HG03342 (cell line): Measurements from ENCODE around the gene PSORS1C2.

Experiments used
- ATAC-seq: cut with Tn5 transposase; IDR thresholded peaks from one replicate; pipeline ENCODE4 v1.9.1; 2021; ENCODE audit warnings: mild to moderate bottlenecking, moderate library complexity; ENCODE audit not compliant: unreplicated experiment

The PSORS1C2 gene

DNA sequence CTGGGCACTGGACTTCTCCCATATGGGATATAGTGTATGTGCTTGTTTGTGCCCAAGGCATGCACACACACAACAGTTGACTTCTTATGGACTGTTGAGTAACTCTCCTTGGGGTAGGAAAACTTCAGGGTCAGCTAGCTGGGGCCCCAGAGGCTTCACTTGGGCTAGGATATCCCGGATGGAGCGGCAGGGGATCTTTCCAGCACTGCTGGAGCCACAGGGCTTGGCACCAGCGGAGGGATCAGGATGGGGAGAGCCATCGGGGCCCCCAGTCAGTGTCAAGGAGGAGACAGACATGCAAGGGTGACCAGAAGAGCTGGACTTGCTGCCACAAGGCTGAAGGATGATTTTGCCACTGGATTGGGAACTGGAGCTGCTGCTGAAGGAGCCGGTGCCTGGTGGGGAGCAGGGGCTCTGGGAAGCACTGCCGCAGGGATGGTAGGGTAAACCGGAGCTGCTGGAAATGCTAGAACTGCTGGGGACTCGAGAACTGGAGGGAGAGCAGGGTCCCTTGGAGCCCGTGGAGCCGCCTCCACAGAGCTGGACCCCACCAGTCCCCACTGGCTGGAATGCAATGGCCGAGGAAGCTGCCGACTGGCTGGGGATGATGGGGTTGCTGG, 22.8 kb downstream of the PSORS1C2 start:
- ATAC-seq = no peak

DNA sequence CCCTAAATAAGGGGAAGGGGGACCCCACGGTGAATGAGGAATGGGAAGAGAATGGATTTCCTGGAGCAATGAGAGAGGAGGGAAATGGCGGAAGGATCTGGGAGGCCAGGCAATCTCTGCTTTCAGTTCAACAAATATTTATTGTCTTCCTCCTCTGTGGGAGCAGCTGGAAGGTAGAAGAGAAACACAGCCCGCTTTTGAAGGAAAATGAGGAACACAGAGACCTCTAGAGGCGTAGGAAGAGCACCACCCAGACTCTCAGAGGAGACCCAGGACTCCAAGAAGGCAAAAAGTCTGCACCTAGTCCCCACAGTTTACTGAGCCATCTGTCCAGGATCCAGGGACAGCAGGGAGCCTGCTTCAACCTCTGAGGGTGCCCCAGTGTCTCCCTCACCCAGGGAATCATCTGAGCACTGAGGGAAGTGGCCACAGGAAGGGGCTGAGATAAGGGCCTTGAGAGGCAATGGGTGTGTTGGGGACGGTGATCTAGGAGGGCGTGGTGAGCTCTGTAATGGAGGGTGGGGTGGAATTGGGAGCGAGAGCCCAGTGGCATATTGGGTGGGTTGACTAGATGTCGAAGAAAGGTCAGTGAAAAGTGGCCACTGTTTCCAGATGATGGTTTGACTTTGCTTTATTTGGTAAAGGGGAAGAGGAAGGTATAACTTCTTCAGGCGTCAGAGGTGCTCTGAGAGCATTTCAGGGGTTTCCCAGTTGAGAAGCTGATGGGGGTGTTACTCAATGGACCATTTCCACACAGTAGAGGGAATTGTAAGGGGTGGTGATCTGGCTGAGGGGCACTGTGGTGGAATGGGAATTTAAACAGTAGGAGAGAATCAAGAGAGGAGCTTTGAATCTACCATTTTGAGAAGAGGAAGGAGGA, 23.7 kb downstream of the PSORS1C2 start:
- no peak for ATAC-seq

DNA sequence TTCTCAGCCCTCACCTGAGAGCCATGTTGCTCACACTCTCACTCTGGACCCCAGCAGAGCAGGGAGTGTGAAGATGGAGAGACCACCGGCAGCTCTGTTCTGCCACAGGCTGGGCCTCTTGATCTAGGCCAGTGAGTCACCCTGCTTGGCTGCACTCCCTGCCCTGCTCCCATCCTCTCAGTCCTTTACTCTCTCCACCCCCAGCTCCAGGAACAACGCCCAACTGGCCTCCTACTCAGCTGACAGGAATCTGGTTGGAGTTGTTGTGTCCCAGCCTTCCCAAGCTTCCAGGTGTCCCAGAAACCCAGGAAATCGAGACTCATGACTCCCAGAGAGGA, 24.4 kb downstream of the PSORS1C2 start, which contains the start of gene PSORS1C1:
PSORS1C1 (plus strand) TSS at position 260 of the 338 bp plus-strand sequence. CDS start 14,833 bp downstream, outside the sequence.
- no peak for ATAC-seq

- ATAC-seq = no peak
These were observed 24.9 kb downstream of the PSORS1C2 start for GRCh38 chr6:31113861-31114540.

DNA sequence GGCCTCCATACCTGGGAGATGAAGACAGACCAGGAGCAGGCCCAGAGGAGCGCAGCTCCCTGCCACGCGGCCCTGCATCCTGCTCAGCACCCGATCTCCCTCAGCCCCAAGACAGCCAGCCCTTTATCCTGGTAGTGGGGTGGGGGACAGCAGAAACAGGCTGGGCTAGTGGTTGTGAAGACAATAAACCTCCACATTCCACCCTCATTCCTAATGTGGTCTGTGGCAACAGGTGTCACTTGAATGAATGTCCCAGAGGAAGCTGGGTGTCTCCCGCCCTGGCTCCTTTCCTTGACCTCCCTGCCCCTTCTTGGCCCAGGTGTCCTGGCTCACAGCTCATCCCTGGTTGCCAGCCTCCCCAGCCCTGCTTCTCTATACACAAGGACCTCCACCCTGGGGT, 26.4 kb downstream of the PSORS1C2 start, which contains the start of gene C6orf15:
C6orf15 (minus strand) TSS at position 98 of the 400 bp plus-strand sequence; CDS start at position 78, 20 bp downstream.
- ATAC-seq = no peak

DNA sequence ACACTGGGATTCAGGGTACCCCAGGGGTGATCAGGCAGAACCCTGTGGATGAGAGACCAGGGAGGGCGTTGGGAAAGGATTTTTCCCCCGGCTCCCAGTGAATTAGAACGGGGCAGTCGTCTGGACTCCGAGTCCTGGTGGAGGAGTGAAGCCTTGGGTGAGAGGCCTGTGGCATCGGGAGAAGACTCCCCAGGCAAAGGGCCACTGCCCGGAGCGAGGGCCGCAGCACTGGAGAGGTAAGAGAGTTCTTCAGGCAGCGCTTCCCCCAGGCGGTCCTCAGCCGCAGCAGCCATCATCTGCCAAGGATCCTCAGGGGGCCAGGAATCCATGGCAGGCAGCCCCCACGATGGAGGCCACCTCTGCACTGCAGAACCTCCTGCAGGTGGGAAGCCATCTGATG, 27.2 kb downstream of the PSORS1C2 start:
- no peak for ATAC-seq

- ATAC-seq = no peak
These were observed 27.9 kb downstream of the PSORS1C2 start for GRCh38 chr6:31110825-31111582.

DNA sequence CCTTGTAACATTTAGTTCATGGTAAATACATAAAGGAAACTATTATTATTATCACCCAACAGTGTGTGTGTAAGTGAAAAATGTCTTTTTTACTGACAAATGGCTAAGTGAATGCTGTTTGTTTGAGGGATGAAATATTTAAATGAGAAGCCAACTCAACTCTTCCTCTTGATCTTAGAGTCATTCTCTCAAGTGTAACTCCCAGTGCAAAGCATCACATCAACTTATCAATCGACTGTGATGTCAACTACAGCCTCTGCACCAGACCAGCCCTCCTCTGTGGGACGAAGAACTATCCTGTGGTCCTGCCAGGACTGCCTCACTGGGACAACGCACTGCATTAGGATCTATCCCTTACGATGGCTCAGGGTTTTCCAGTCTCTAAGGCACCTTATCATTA, 31.8 kb downstream of the PSORS1C2 start:
- no peak for ATAC-seq

DNA sequence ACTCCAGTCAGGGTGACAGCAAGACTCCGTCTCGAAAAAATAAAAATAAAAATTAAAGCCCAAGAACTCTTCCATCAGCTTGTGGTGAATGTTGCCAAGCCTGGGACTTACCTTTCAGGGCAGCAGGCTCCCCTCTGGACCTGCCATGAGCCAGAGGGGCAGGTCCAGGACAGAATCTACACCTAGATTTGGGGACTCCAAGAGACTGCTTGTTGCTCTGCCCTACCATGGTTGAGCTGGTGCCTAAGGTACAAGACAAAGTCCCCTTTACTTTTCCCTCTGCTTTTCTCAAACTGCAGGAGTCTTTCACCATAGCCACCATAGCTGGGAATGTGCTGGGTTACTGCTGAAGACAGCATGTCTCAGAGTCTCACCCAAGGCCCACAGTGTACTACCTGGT, 35.7 kb downstream of the PSORS1C2 start:
- no peak for ATAC-seq

GRCh38 chr6:31098449-31098938, 40.4 kb downstream of the PSORS1C2 start:
- ATAC-seq = no peak

DNA sequence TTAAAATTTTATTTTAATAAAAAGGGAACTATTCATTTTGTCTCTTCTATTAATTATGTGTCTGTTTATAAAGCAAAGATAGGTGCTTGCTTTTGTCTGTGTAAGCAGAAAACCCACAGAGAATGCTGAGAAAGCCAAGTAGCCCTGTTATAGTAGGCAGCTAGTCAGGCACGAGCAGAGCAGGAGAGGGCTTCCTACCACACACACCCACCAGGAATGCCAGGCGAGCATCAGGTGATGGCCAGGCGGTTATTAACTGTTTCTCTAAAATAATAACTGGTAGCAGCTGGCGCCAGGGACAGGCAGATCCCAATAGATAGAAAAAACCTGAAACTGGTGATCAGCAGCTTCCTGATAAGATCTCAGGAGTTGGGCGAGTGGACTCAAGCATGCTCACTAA, 42.2 kb downstream of the PSORS1C2 start:
- no peak for ATAC-seq

GRCh38 chr6:31096215-31096614, 42.7 kb downstream of the PSORS1C2 start:
- no peak for ATAC-seq

DNA sequence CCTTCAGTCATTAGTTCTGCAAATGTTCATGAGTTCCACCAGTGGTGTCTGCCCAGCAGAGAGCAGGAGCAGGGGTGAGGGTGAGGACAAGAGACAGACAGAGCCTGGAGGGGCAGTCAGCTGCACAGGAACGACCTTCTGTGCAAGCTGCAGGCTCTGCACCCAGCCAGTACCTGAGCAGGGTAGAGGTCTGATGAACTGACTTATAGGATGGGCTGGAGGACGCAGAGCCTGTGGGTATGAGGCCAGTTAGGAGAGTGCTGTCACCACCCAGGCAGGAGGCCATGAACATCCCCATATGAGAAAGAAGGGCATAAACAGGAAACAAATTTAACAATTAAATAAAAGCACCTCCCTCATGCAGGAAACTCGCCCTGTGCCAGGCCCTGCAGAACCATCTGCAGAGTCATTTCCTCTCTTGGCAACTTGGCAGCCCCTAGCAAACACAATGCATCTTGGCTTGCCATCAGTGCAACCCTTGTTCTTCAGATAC, 44.4 kb downstream of the PSORS1C2 start:
- no peak for ATAC-seq

DNA sequence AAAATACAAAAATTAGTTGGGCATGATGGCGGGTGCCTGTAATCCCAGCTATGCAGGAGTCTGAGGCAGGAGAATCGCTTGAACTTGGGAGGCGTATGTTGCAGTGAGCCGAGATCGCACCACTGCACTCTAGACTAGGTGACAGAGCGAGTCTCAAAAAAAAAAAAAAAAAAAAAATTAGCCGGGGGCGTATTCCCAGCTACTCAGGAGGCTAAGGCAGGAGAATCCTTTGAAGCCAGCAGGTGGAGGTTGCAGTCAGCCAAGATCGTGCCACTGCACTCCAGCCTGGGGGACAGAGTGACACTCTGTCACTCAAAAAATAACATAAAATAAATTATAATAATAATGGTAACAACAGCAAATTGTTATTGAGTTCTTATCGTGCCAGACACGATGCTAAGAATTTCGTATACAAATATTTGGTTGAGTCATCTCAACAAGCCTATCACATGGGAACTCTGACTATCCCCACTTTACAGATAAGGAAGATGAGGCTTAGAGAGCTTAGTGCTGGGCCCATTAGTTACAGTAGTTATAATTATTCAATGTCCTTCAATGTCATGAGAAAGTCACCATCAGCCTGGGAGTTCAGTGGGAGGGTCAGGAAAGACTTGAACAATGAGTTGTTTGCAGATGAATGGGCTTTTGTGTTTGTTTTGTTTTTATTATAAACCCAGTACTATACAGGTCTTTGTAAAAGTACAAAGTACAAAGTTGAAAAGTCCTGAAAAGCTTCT, 45.9 kb downstream of the PSORS1C2 start:
- no peak for ATAC-seq

GRCh38 chr6:31092238-31092637, 46.6 kb downstream of the PSORS1C2 start:
- ATAC-seq = no peak

GRCh38 chr6:31091680-31092079, 47.2 kb downstream of the PSORS1C2 start:
- no peak for ATAC-seq

DNA sequence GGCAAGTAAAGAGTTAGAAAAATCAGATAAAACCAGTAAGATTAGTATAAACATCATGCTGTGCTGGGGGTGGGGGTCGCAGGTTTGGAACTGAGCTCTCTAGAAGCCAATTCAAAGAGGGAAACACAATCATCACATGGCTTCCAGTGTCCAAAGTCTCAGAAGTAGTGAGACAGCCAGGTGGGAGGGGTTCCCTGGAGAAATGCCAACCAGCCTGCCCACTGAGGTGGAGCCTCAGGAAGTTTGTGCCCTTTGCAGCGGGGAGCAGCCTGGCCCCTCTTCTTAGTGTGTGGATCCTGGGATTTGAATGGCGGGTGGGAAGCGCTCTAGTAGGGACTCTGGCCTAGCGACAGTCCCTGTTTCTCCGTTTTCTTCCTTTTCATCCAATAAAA, 47.9 kb downstream of the PSORS1C2 start:
- no peak for ATAC-seq

- ATAC-seq = no peak
These were observed 48.4 kb downstream of the PSORS1C2 start for GRCh38 chr6:31090275-31090972.
